ENCODE measurements around the gene LYST.
"Not testable (repeated sequence)": the region's sequence is repeated elsewhere in the genome, so short reads cannot be mapped to it uniquely, and the experiment has no call there.

The LYST gene

GRCh38 chr1:235670157-235670776 lies 196.4 kb downstream of the LYST start:
- DNase-seq (ENCODE audit: low read depth in 2 of 2, low spot score in 1 of 2), result no peak

- no peak for DNase-seq (ENCODE audit: low read depth in 2 of 2, low spot score in 1 of 2)
Observed at GRCh38 chr1:235669277-235669676, 197.4 kb downstream of the LYST start.

GRCh38 chr1:235663628-235664027 lies 203.1 kb downstream of the LYST start:
- no peak for DNase-seq (ENCODE audit: low read depth in 2 of 2, low spot score in 1 of 2)

GRCh38 chr1:235661568-235661967 lies 205.1 kb downstream of the LYST start:
- no peak for DNase-seq (ENCODE audit: low read depth in 2 of 2, low spot score in 1 of 2)

GRCh38 chr1:235659186-235659771 lies 207.4 kb downstream of the LYST start:
- no peak for DNase-seq (ENCODE audit: low read depth in 2 of 2, low spot score in 1 of 2)

- no peak for DNase-seq (ENCODE audit: low read depth in 2 of 2, low spot score in 1 of 2)
Observed at GRCh38 chr1:235657747-235658526, 208.8 kb downstream of the LYST start.

- no peak for DNase-seq (ENCODE audit: low read depth in 2 of 2, low spot score in 1 of 2)
Observed at GRCh38 chr1:235657269-235657668, 209.4 kb downstream of the LYST start.

- no peak for DNase-seq (ENCODE audit: low read depth in 2 of 2, low spot score in 1 of 2)
Observed at GRCh38 chr1:235652364-235652763, 214.3 kb downstream of the LYST start.

- DNase-seq (ENCODE audit: low read depth in 2 of 2, low spot score in 1 of 2), result no peak
Observed at GRCh38 chr1:235651170-235651806, 215.4 kb downstream of the LYST start.

GRCh38 chr1:235650341-235651169 lies 216.2 kb downstream of the LYST start:
- DNase-seq (ENCODE audit: low read depth in 2 of 2, low spot score in 1 of 2), result no peak

- DNase-seq (ENCODE audit: low read depth in 2 of 2, low spot score in 1 of 2), result no peak
Observed at GRCh38 chr1:235649368-235650163, 217.1 kb downstream of the LYST start, which contains the start of gene GNG4. GNG4 (minus strand) TSS chr1:235649784; CDS start chr1:235583838, 65,946 bp downstream.

- DNase-seq (ENCODE audit: low read depth in 2 of 2, low spot score in 1 of 2), result no peak
Observed at GRCh38 chr1:235648954-235649367, 217.7 kb downstream of the LYST start.

- DNase-seq (ENCODE audit: low read depth in 2 of 2, low spot score in 1 of 2), result no peak
Observed at GRCh38 chr1:235648407-235648907, 218.2 kb downstream of the LYST start.

- DNase-seq (ENCODE audit: low read depth in 2 of 2, low spot score in 1 of 2), result not testable (repeated sequence)
Observed at GRCh38 chr1:235647537-235647936, 219.2 kb downstream of the LYST start.

GRCh38 chr1:235646463-235646862 lies 220.2 kb downstream of the LYST start:
- no peak for DNase-seq (ENCODE audit: low read depth in 2 of 2, low spot score in 1 of 2)

- DNase-seq (ENCODE audit: low read depth in 2 of 2, low spot score in 1 of 2), result no peak
Observed at GRCh38 chr1:235644693-235645305, 221.9 kb downstream of the LYST start.

GRCh38 chr1:235643837-235644692 lies 222.6 kb downstream of the LYST start:
- no peak for DNase-seq (ENCODE audit: low read depth in 2 of 2, low spot score in 1 of 2)

- DNase-seq (ENCODE audit: low read depth in 2 of 2, low spot score in 1 of 2), result no peak
Observed at GRCh38 chr1:235642943-235643371, 223.7 kb downstream of the LYST start.

Measured in stimulated activated CD8-positive, alpha-beta memory T cell treated with anti-CD3 and anti-CD28 coated beads, Interleukin-4, amount 100 ng/mL, for 1 hour (primary cell).